Thoracic aorta (tissue), 2 donors: ENCODE measurements around the gene MYMK. TPM values are rescaled to one million over a fixed set of nuclear protein-coding genes. Genes with fewer than 3 reads are reported as not detected.
"Not testable (repeated sequence)": the region's sequence is repeated elsewhere in the genome, so short reads cannot be mapped to it uniquely, and the experiment has no call there.

ENCODE experiments used
- ATAC-seq: fragments of 150-250 bp; one replicate; pipeline ENCODE4 v1.8.0; 2017; ENCODE audit warnings: low read depth; ENCODE audit not compliant: insufficient number of reproducible peaks, low FRiP score
- DNase-seq: peaks from one replicate; pipeline ENCODE4 v3.0.0-alpha.2; 2020; ENCODE audit warnings: low spot score
- H3K27ac ChIP-seq, 2 donors: fragments of 200-600 bp; sonication (generic); 1 replicate in 1 of 2; 2 replicates in 1 of 2; pipeline ENCODE4 v1.5.1; 2016; ENCODE audit warnings: mild to moderate bottlenecking in 2 of 2, moderate library complexity in 2 of 2
- H3K27me3 ChIP-seq: fragments of 200-600 bp; sonication (generic); replicated peaks from 2 replicates; pipeline ENCODE4 v1.6.0; 2016; ENCODE audit warnings: mild to moderate bottlenecking; ENCODE audit not compliant: insufficient read depth
- H3K36me3 ChIP-seq: fragments of 200-600 bp; sonication (generic); one replicate; pipeline ENCODE4 v1.5.1; 2016
- H3K4me1 ChIP-seq, 2 donors: fragments of 200-600 bp; sonication (generic); 1 replicate in 1 of 2; 2 replicates in 1 of 2; pipeline versions ENCODE4 v1.5.1 to v1.6.0; 2016; ENCODE audit warnings: low read depth in 2 of 2, mild to moderate bottlenecking in 1 of 2; ENCODE audit not compliant: control insufficient read depth in 1 of 2
- H3K4me3 ChIP-seq: fragments of 200-600 bp; sonication (generic); 2 replicates; pipeline ENCODE4 v1.5.1; 2016; ENCODE audit warnings: mild to moderate bottlenecking
- H3K9me3 ChIP-seq: fragments of 200-600 bp; sonication (generic); 2 replicates; pipeline ENCODE4 v1.5.1; 2016
- total RNA-seq, 2 donors: library from RNA; depleted of rRNA; stranded (reverse); fragments of >200 nt; gene quantifications; one replicate each; pipeline versions ENCODE4 v1.1.0 to v1.2.3, GENCODE V29; 2016
- TF ChIP-seq, protein P1 (sequence below): fragments of 200-600 bp; sonication (generic); IDR thresholded peaks from one replicate; pipeline ENCODE4 v1.5.1; 2019; ENCODE audit warnings: antibody characterized with exemption

MYMK gene
- total RNA-seq, 2 donors from 2014 or later, result not detected

DNA sequence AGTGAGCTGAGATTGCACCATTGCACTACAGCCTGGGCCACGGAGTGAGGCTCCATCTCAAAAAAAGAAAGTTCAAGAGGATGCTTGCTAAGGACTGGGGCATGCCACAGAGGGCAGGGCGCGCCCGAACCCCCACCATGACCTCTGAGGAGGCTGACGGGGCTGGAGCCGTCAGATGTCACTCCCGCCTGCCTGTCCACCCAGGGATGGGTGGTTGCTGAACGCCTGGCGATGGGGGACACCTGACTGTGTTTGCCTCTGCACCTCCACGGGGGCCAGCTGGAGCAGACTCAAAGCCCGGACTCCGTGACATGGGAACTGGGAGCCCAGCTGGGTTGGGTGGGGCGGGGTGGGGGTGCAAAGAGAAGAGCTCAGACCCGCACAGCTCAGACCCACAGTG lies 41.6 kb upstream of the MYMK start:
- no peaks in the 10 kb centered on the region for H3K9me3 ChIP-seq
- DNase-seq, result no peak
- H3K4me1 ChIP-seq, result peaks cover 0 to 23% of the 10 kb centered on the region in 2 donors
- no peak overlapping the region for H3K27ac ChIP-seq
- H3K36me3 ChIP-seq, result no peaks in the 10 kb centered on the region
- TF ChIP-seq, protein P1, sequence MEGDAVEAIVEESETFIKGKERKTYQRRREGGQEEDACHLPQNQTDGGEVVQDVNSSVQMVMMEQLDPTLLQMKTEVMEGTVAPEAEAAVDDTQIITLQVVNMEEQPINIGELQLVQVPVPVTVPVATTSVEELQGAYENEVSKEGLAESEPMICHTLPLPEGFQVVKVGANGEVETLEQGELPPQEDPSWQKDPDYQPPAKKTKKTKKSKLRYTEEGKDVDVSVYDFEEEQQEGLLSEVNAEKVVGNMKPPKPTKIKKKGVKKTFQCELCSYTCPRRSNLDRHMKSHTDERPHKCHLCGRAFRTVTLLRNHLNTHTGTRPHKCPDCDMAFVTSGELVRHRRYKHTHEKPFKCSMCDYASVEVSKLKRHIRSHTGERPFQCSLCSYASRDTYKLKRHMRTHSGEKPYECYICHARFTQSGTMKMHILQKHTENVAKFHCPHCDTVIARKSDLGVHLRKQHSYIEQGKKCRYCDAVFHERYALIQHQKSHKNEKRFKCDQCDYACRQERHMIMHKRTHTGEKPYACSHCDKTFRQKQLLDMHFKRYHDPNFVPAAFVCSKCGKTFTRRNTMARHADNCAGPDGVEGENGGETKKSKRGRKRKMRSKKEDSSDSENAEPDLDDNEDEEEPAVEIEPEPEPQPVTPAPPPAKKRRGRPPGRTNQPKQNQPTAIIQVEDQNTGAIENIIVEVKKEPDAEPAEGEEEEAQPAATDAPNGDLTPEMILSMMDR, result no peak
- H3K4me3 ChIP-seq, result no peak overlapping the region
- no peak for ATAC-seq
- no peaks in the 10 kb centered on the region for H3K27me3 ChIP-seq

DNA sequence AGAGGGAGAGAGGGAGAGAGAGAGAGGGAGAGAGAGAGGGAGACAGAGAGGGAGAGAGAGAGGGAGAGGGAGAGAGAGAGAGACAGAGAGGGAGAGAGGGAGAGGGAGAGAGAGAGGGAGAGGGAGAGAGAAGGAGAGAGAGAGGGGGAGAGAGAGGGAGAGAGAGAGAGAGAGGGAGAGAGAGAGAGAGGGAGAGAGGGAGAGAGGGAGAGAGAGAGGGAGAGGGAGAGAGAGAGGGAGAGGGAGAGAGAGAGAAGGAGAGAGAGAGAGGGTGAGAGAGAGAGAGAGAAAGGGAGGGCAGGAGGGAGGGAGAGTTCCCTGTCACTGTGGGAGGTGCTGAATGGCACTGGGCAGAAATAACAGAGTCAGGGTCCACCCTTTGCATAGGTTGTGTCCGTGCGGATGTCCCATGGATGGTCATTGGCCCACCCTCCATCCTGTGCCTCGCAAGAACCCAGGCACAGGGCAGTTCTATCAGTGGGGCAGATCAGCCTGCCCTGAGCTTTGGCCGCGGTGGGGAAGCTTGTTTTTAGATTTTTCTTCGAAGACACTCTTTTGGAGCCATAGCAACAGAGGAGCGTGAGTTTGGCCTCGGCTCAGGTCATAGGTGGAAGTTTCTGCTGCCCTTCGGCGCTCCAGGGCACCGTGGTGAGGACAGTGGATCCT lies 39.8 kb upstream of the MYMK start:
- no peaks in the 10 kb centered on the region for H3K27me3 ChIP-seq
- no peak overlapping the region for H3K4me3 ChIP-seq
- no peaks in the 10 kb centered on the region for H3K36me3 ChIP-seq
- no peak for ATAC-seq
- H3K27ac ChIP-seq, result peak overlapping the region; percentile 15 to 60
- TF ChIP-seq, protein P1, result no peak
- H3K4me1 ChIP-seq, result peaks cover 0 to 34% of the 10 kb centered on the region in 2 donors
- no peaks in the 10 kb centered on the region for H3K9me3 ChIP-seq
- no peak for DNase-seq

DNA sequence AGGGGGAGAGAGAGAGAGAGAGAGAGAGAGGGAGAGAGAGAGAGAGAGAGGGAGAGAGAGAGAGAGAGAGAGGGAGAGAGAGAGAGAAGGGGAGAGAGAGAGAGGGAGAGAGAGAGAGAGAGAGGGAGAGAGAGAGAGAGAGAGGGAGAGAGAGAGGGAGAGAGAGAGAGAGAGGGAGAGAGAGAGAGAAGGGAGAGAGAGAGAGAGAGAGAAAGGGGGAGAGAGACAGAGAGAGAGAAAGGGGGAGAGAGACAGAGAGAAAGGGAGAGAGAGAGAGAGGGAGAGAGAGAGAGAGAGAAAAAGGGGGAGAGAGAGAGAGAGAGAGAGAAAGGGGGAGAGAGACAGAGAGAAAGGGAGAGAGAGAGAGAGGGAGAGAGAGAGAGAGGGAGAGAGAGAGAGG lies 39.1 kb upstream of the MYMK start:
- peaks cover 2 to 39% of the 10 kb centered on the region in 2 donors for H3K4me1 ChIP-seq
- not testable (repeated sequence) for ATAC-seq

DNA sequence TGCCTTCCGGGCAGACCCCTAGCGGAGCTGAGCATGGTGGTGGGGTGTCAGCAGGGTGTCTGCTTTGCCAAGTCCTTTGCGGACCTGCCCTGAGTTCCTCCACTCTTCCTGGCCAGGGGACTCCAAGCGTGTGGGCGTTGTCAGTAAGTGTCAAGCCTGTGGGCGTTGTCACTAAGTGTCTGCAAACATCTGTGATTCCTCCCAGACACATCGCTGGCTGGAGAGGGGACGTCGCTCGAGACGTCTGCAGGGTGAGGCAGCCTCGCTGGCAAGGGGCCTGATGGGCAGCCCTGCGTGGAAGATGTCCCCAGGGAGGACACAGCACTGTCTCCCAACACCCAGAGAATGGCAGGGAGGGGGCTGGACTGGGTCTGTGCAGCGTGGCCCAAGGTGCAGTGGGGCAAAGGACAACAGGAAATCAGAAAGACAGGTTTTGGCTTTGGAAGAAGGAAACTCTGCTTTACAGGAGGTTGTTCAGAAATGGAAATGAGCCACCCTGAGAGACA lies 38.6 kb upstream of the MYMK start:
- TF ChIP-seq, protein P1, result no peak
- H3K27ac ChIP-seq, result no peak overlapping the region
- DNase-seq (no peak), ATAC-seq (no peak)
- H3K4me3 ChIP-seq, result no peak overlapping the region
- no peaks in the 10 kb centered on the region for H3K36me3 ChIP-seq
- H3K9me3 ChIP-seq, result no peaks in the 10 kb centered on the region
- H3K4me1 ChIP-seq, result peaks cover 6 to 43% of the 10 kb centered on the region in 2 donors
- no peaks in the 10 kb centered on the region for H3K27me3 ChIP-seq

More for the DNA sequence above, 39.1 kb upstream of the MYMK start:
- not testable (repeated sequence) for H3K27me3 ChIP-seq, H3K27ac ChIP-seq, H3K4me3 ChIP-seq, H3K36me3 ChIP-seq, DNase-seq, H3K9me3 ChIP-seq

DNA sequence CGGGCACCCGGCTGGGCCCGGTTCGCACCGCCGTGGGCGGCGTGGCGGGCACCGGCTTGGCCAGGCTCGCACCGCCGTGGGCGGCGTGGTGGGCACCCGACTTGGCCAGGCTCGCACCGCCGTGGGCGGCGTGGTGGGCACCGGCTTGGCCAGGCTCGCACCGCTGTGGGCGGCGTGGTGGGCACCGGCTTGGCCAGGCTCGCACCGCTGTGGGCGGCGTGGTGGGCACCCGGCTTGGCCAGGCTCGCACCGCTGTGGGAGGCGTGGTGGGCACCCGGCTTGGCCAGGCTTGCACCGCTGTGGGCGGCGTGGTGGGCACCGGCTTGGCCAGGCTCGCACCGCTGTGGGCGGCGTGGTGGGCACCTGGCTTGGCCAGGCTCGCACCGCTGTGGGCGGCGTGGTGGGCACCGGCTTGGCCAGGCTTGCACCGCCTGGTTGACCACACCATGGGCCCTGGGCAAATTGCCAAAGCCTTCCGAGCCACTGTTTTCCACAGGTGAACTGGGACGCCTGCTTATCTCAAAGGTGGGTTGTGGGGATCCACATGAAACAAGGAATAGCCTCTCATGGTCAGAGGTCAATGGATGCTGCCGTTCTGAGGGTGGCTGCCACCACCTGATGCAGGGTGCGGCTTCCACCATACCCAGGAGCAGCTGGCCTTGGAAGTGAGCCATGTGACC lies 38.0 kb upstream of the MYMK start:
- DNase-seq, result no peak
- H3K36me3 ChIP-seq, result no peaks in the 10 kb centered on the region
- no peaks in the 10 kb centered on the region for H3K9me3 ChIP-seq
- peaks cover 10 to 49% of the 10 kb centered on the region in 2 donors for H3K4me1 ChIP-seq
- H3K27me3 ChIP-seq, result no peaks in the 10 kb centered on the region
- H3K4me3 ChIP-seq, result no peak overlapping the region
- H3K27ac ChIP-seq, result no peak overlapping the region
- TF ChIP-seq, protein P1, result no peak
- no peak for ATAC-seq
